Measurements from ENCODE around the gene SNCAIP. TPM values are rescaled to one million over a fixed set of nuclear protein-coding genes. Genes with fewer than 3 reads are reported as not detected.
"Not testable (repeated sequence)": the region's sequence is repeated elsewhere in the genome, so short reads cannot be mapped to it uniquely, and the experiment has no call there.

The SNCAIP gene
- total and polyA plus RNA-seq, 7 donors = 0.18 to 0.87 (median 0.38) TPM

DNA sequence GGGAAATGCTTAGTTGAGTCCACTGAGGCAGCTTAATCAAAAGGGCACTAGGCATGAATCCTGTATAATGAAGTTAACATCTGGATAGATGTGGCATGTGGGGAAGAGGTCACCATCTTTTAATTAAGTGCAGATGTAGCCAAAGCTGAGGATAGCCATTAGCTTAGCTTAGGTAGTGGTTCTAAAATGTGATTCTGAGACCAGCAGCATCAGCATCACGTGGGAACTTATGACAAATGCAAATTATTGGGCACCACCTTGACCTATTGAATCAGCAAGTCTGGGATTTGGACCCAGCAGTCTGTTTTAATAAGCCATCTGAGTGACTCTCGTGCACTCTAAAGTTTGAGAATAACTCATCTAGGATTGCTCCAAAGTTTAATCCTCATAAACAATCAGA is 63.8 kb downstream of the SNCAIP start:
- no peak overlapping the region for H3K27ac ChIP-seq
- TF ChIP-seq, protein P1, sequence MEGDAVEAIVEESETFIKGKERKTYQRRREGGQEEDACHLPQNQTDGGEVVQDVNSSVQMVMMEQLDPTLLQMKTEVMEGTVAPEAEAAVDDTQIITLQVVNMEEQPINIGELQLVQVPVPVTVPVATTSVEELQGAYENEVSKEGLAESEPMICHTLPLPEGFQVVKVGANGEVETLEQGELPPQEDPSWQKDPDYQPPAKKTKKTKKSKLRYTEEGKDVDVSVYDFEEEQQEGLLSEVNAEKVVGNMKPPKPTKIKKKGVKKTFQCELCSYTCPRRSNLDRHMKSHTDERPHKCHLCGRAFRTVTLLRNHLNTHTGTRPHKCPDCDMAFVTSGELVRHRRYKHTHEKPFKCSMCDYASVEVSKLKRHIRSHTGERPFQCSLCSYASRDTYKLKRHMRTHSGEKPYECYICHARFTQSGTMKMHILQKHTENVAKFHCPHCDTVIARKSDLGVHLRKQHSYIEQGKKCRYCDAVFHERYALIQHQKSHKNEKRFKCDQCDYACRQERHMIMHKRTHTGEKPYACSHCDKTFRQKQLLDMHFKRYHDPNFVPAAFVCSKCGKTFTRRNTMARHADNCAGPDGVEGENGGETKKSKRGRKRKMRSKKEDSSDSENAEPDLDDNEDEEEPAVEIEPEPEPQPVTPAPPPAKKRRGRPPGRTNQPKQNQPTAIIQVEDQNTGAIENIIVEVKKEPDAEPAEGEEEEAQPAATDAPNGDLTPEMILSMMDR (IDR thresholded peaks at IDR 0.05) = no peak
- WGBS, 3 donors = 60 to 73% (median 62%) methylated on average over 2 of the region's 2 CpGs
- no peaks in the 10 kb centered on the region for H3K27me3 ChIP-seq (ENCODE audit: insufficient read depth in 3 of 3, low read length in 2 of 3)
- no peaks in the 10 kb centered on the region for H3K4me1 ChIP-seq
- H3K4me3 ChIP-seq = no peak overlapping the region
- DNase-seq (no peak), ATAC-seq (no peak)
- no peaks in the 10 kb centered on the region for H3K9me3 ChIP-seq
- intact Hi-C loops (cut with DNase I) = no loop called here
- no peaks in the 10 kb centered on the region for H3K36me3 ChIP-seq (ENCODE audit: insufficient read depth in 1 of 2, low read depth in 1 of 2)

DNA sequence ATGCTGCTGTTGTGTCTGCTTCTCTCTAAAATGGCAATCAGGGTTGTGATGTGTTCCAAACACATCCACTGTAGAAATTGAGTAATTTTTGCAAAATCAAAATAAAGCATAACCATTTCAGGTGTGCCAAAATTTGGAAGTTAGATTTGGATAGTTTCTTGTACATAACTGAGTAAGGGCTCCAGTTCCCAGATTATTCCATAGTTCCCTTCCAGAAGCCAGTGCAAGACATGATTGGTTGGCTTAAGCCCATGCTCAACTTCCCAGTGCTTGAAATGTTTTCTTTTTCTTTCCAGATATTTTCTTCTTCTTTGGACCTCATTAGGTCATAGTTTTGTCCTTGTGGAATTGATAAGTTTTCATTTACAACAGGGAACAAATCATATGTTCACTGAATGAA is 64.2 kb downstream of the SNCAIP start:
- no peak for DNase-seq
- intact Hi-C loops (cut with DNase I) = no loop called here
- Histone ChIP-seq H3K4me3 (no peak overlapping the region), H3K27ac (no peak overlapping the region), H3K36me3 (ENCODE audit: insufficient read depth in 1 of 2, low read depth in 1 of 2) (no peaks in the 10 kb centered on the region), H3K27me3 (ENCODE audit: insufficient read depth in 3 of 3, low read length in 2 of 3) (no peaks in the 10 kb centered on the region), H3K4me1 (no peaks in the 10 kb centered on the region), H3K9me3 (no peaks in the 10 kb centered on the region)
- TF ChIP-seq, protein P1 (IDR thresholded peaks at IDR 0.05) = no peak
- no peak for ATAC-seq

DNA sequence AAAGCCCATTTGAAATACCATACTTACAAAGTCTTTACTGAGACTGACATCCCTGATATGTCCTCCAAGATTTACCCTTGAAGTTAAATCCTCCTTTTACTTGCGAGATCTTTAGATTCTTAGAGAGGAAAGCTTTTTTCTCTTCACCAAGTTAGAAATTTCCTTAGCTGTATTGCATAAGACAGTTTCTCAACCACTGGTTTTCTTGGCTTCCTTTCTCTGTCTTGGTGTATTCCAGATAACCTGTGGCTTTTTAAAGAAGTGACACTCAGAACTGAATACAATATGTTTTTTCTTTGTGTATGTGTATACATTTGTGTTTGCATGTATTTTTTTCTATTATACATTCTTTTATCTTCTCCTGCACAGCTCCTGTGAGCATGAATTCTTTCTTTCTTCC is 65.0 kb downstream of the SNCAIP start:
- no peaks in the 10 kb centered on the region for H3K27me3 ChIP-seq (ENCODE audit: insufficient read depth in 3 of 3, low read length in 2 of 3)
- no peaks in the 10 kb centered on the region for H3K4me1 ChIP-seq
- H3K27ac ChIP-seq = no peak overlapping the region
- H3K9me3 ChIP-seq = no peaks in the 10 kb centered on the region
- 81 to 92% (median 86%) methylated on average over 1 of the region's 1 CpG for WGBS, 3 donors
- ATAC-seq (no peak), DNase-seq (no peak)
- intact Hi-C loops (cut with DNase I) = no loop called here
- H3K36me3 ChIP-seq (ENCODE audit: insufficient read depth in 1 of 2, low read depth in 1 of 2) = no peaks in the 10 kb centered on the region
- no peak overlapping the region for H3K4me3 ChIP-seq
- TF ChIP-seq, protein P1 (IDR thresholded peaks at IDR 0.05) = no peak

DNA sequence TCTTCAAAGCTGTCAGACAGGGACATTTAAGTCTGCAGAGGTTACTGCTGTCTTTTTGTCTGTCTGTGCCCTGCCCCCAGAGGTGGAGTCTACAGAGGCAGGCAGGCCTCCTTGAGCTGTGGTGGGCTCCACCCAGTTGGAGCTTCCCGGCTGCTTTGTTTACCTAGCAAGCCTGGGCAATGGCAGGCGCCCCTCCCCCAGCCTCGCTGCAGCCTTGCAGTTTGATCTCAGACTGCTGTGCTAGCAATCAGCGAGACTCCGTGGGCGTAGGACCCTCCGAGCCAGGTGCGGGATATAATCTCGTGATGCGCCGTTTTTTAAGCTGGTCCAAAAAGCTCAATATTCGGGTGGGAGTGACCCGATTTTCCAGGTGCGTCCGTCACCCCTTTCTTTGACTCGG is 70.9 kb downstream of the SNCAIP start:
- H3K9me3 ChIP-seq; DNase-seq; intact Hi-C loops (cut with DNase I); H3K36me3 ChIP-seq (ENCODE audit: insufficient read depth in 1 of 2, low read depth in 1 of 2); H3K27ac ChIP-seq; H3K4me1 ChIP-seq; H3K27me3 ChIP-seq (ENCODE audit: insufficient read depth in 3 of 3, low read length in 2 of 3); H3K4me3 ChIP-seq; ATAC-seq: not testable (repeated sequence)
- WGBS, 3 donors = 88 to 93% (median 90%) methylated on average over 14 to 16 of the region's 16 CpGs

DNA sequence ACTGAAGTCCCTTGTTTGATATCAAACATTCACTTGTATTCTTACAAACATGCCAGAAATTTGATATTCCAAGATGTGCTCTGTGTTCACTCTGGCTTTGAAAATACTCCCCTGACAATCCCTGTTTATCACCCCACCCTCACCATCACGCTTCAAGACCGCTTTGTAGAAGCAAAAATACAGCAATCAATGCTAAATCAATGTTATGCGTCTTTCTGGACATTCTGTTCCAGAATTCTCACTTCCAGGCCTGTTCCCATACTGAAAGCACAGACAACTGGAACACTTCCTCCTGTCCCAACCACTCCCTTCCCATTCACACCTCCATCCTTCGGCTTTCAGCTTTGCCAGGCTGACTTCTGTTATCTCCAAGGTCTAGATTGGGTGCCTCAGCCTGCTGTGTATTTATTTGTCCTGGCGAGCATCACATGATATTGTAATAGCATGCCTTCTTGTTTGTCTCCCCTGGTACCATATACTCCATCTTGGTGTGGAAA is 72.8 kb downstream of the SNCAIP start:
- Histone ChIP-seq H3K27me3 (ENCODE audit: insufficient read depth in 3 of 3, low read length in 2 of 3) (no peaks in the 10 kb centered on the region), H3K27ac (no peak overlapping the region), H3K4me3 (no peak overlapping the region), H3K4me1 (no peaks in the 10 kb centered on the region), H3K36me3 (ENCODE audit: insufficient read depth in 1 of 2, low read depth in 1 of 2) (no peaks in the 10 kb centered on the region), H3K9me3 (no peaks in the 10 kb centered on the region)
- TF ChIP-seq, protein P1 (IDR thresholded peaks at IDR 0.05) = no peak
- no peak for ATAC-seq
- no peak for DNase-seq
- intact Hi-C loops (cut with DNase I) = no loop called here
- WGBS, 3 donors = 83 to 90% (median 84%) methylated on average over 5 of the region's 5 CpGs
